ENCODE data around the gene KRTAP10-10.

Gene KRTAP10-10

DNA sequence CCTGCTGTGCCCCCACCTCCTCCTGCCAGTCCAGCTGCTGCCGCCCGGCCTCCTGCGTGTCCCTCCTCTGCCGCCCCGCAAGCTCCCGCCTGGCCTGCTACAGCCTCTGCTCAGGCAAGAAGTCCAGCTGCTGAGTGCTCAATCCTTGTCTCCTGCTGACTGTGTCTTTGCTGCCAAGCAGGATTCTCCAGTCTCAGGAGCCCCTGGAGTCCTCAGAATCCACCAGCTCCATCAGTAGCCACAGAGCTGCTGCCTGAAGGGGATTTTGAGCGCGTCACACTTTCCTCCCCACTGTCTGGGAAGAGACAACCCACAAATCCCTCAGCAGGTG, 10.0 kb downstream of the KRTAP10-10 start:
- H3K27ac Mint-ChIP-seq: no peak overlapping the region
- no peak for ATAC-seq
- no peaks in the 10 kb centered on the region for H3K4me1 Mint-ChIP-seq
- H3K27me3 Mint-ChIP-seq: no peaks in the 10 kb centered on the region
- no peak for DNase-seq
- H3K9me3 Mint-ChIP-seq: peaks cover 27% of the 10 kb centered on the region
- H3K36me3 Mint-ChIP-seq (ENCODE audit: low read depth): peaks cover 17% of the 10 kb centered on the region
- no peak overlapping the region for H3K4me3 Mint-ChIP-seq

DNA sequence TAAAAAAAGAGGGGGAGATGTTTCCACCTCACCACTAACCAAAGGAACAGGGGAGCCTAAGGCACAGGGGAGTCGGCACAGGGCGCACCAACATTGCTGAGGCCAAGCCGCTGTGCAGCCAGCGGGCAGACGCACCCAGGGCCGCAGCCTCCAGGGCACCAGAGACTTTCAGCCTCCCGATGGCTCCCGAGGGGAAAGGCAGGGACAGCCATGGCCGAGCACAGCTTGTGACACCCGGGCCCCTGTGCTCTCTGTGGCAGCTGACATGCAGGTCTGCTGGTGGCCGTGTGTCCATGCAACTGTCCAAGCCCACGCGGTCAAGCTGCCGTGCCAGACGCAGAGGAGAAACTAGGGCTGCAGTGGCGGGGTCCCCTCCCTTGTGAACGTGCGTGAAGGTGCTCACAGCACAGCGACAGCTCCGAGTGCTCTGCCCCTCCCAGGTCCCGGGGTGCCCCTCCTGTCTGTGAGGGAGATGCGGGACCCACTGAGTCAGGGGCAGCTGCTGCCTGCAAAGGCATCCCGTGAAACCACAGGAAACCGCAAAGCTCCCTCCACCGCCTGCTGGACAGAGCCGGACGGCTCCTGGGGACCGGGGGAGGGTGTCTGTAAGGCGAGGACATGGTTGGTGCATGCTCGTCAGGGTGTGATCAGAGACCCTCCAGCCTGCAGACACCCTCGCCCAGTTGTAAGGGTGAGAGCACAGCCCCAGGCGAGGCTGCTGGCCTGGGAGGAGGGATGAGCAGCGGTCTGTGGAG, 11.6 kb downstream of the KRTAP10-10 start:
- no peak overlapping the region for H3K27ac Mint-ChIP-seq
- no peaks in the 10 kb centered on the region for H3K27me3 Mint-ChIP-seq
- DNase-seq: no peak
- peaks cover 3% of the 10 kb centered on the region for H3K4me1 Mint-ChIP-seq
- H3K4me3 Mint-ChIP-seq: no peak overlapping the region
- ATAC-seq: no peak
- H3K36me3 Mint-ChIP-seq (ENCODE audit: low read depth): peaks cover 12% of the 10 kb centered on the region
- peaks cover 15% of the 10 kb centered on the region for H3K9me3 Mint-ChIP-seq

DNA sequence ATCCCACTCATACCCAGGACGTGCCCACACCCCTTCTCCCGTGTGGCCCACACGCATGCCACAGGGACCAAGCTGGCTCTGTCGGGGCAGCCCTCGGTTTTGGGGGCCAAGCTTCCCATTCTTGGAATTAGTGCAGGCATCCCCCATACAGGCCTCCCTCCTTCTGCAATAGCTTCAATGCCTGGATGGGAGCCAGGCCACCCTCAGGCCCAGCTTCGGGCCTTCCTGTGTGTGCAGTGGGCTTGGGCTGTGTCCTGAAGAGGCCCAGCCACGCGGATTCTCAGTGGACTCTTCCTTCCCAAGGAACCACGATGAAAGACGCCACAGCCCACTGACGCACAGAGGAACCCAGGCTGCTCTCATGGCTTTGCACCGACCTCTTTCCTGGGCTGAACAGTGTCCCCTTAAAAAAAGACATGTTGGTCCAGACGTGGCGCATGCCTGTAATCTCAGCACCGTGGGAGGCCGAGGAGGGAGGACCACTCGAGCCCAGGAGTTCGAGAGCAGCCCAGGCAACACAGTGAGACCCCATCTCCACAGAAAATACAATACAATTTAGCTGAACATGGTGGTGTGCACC, 12.5 kb downstream of the KRTAP10-10 start:
- ATAC-seq (no peak), DNase-seq (no peak)
- Mint-ChIP-seq H3K27ac (no peak overlapping the region), H3K4me3 (no peak overlapping the region), H3K4me1 (peaks cover 11% of the 10 kb centered on the region), H3K36me3 (ENCODE audit: low read depth) (peaks cover 6% of the 10 kb centered on the region), H3K27me3 (no peaks in the 10 kb centered on the region), H3K9me3 (peaks cover 6% of the 10 kb centered on the region)

DNA sequence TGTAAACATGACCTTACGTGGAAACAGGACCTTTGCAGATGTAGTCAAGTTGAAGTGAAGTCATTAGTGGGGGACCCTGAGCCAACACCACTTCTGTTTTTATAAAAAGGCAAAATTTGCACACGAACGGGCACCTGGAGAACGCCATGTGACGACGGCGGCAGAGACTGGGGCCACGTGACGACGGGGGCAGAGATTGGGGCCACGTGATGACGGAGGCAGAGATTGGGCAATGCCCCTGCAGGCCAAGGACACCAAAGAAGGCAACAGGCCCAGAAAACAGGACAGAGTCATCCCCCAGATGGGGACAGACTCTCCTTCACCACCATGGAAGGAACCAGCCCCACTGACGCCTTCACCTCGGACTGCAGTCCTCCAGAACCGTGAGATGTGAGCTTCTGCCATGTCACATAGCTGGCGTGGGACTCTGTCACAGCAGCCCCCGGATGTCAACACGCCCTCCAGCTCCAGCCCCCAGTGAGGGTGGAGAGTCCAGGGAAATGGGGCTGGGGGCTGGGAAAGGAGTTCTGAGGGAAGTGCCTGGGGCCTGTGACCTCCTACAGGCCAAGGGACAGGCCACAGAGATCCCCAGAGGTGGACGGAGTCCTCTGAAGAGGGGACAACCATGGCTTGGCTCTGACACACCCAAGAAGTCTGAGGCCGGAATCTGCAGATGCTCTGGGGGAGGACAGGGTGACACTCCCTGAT, 13.3 kb downstream of the KRTAP10-10 start:
- H3K27me3 Mint-ChIP-seq: no peaks in the 10 kb centered on the region
- H3K27ac Mint-ChIP-seq: no peak overlapping the region
- peaks cover 18% of the 10 kb centered on the region for H3K4me1 Mint-ChIP-seq
- ATAC-seq: no peak
- H3K9me3 Mint-ChIP-seq: no peaks in the 10 kb centered on the region
- DNase-seq: no peak
- H3K4me3 Mint-ChIP-seq: no peak overlapping the region
- peaks cover 2% of the 10 kb centered on the region for H3K36me3 Mint-ChIP-seq (ENCODE audit: low read depth)

- ATAC-seq: no peak
Observed at GRCh38 chr21:44650973-44651675, 14.0 kb downstream of the KRTAP10-10 start.

GRCh38 chr21:44653123-44653522, 16.0 kb downstream of the KRTAP10-10 start:
- H3K27me3 Mint-ChIP-seq: no peaks in the 10 kb centered on the region
- H3K4me1 Mint-ChIP-seq: peaks cover 37% of the 10 kb centered on the region
- ATAC-seq: no peak
- no peak for DNase-seq
- no peak overlapping the region for H3K4me3 Mint-ChIP-seq
- peaks cover 6% of the 10 kb centered on the region for H3K36me3 Mint-ChIP-seq (ENCODE audit: low read depth)
- peaks cover 17% of the 10 kb centered on the region for H3K9me3 Mint-ChIP-seq
- no peak overlapping the region for H3K27ac Mint-ChIP-seq

More at GRCh38 chr21:44650973-44651675, 14.0 kb downstream of the KRTAP10-10 start:
- no peaks in the 10 kb centered on the region for H3K27me3 Mint-ChIP-seq
- peaks cover 18% of the 10 kb centered on the region for H3K4me1 Mint-ChIP-seq
- H3K4me3 Mint-ChIP-seq: no peak overlapping the region
- no peak for DNase-seq
- peaks cover 4% of the 10 kb centered on the region for H3K9me3 Mint-ChIP-seq
- no peaks in the 10 kb centered on the region for H3K36me3 Mint-ChIP-seq (ENCODE audit: low read depth)
- H3K27ac Mint-ChIP-seq: no peak overlapping the region

DNA sequence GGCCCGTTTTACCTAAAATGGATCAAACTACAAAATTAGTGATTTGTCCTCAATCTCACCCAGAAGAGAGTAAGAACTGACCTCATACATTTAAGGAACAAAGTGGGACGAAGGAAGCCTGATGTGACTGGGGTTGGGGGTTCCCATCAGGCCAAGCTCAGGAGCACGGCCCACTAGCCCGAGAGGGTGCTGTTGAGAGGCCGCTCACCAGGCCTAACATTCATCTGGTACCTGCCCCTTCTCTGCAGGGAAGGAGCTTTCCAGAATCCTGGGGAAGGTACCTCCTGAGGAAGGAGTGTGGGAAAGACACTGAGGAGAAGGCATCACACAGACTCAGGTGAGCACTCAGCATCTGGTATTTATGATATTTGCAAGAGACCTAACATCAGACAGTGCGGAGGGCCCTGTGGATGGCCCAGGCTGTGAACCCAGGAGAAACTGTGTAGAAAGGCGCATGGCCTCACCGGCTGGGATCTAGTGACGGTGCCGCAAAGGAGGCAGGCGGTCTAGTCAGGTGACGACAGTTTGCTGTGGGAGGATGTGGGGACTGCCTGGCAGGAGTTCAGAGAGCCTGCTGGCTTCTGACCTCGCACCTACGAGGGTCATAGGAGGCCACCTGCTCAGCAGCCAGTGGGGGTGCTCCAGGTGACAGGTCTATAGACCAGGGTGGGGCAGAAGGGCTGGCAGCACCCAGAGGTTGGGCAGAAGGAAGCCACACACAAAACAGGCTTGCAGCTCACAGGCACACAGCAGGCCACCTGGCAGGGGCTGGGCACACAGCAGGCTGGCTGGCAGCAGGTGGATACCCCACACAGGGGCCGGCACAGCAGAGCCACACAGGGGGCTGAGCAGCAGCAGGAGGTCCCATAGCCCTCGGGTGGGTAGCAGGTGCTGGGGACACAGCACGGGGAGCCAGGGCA, 16.8 kb downstream of the KRTAP10-10 start:
- Mint-ChIP-seq H3K27me3 (no peaks in the 10 kb centered on the region), H3K9me3 (peaks cover 17% of the 10 kb centered on the region), H3K36me3 (ENCODE audit: low read depth) (peaks cover 6% of the 10 kb centered on the region), H3K4me3 (no peak overlapping the region), H3K4me1 (peaks cover 45% of the 10 kb centered on the region), H3K27ac (no peak overlapping the region)
- ATAC-seq (peak; percentile 26), DNase-seq (peak; percentile 31)

- no peak within 1 kb of the TSS for H3K27ac Mint-ChIP-seq
- no peaks in the 10 kb centered on the region for H3K27me3 Mint-ChIP-seq
- peaks cover 53% of the 10 kb centered on the region for H3K4me1 Mint-ChIP-seq
- DNase-seq: no peak
- ATAC-seq: no peak
- peaks cover 6% of the 10 kb centered on the region for H3K36me3 Mint-ChIP-seq (ENCODE audit: low read depth)
- peaks cover 17% of the 10 kb centered on the region for H3K9me3 Mint-ChIP-seq
- no peak within 1 kb of the TSS for H3K4me3 Mint-ChIP-seq
Observed at GRCh38 chr21:44654576-44655175, 17.5 kb downstream of the KRTAP10-10 start, which contains the start of gene KRTAP12-4. Gene KRTAP12-4 (minus strand): TSS chr21:44654659. CDS start chr21:44654614, 45 bp downstream.

DNA sequence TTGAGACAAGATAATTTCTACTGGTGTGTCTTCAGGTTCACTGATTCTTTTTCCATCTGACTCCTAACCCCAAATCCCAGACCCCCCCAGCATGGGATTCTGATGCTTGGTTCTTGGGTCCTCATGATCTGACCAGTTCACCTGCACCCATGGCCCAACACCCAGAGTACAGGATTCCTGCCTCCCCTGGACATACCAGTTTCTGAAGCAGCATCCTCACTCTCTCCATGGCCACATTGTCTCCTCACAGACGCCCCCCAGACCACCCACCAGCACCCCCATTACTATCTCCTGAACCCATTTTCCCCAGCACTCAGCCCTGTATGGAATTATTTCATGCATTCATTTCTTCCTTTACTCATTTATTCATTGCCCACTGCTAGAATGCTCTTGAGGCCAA, 19.7 kb downstream of the KRTAP10-10 start:
- Mint-ChIP-seq H3K9me3 (peaks cover 23% of the 10 kb centered on the region), H3K27me3 (no peaks in the 10 kb centered on the region), H3K4me1 (peaks cover 54% of the 10 kb centered on the region), H3K4me3 (no peak overlapping the region), H3K27ac (no peak overlapping the region), H3K36me3 (ENCODE audit: low read depth) (peaks cover 6% of the 10 kb centered on the region)
- no peak for ATAC-seq
- DNase-seq: no peak

GRCh38 chr21:44657635-44658540, 20.7 kb downstream of the KRTAP10-10 start, which contains the start of gene KRTAP12-3:
Gene KRTAP12-3 (plus strand): TSS chr21:44657932. CDS start chr21:44657980, 48 bp downstream.
- ATAC-seq: peak; percentile 38
- Mint-ChIP-seq H3K36me3 (ENCODE audit: low read depth) (peaks cover 6% of the 10 kb centered on the region), H3K4me1 (peaks cover 54% of the 10 kb centered on the region), H3K27ac (peak within 1 kb of the TSS; percentile 72), H3K9me3 (peaks cover 31% of the 10 kb centered on the region), H3K27me3 (no peaks in the 10 kb centered on the region), H3K4me3 (peak within 1 kb of the TSS; percentile 62)
- DNase-seq: no peak

DNA sequence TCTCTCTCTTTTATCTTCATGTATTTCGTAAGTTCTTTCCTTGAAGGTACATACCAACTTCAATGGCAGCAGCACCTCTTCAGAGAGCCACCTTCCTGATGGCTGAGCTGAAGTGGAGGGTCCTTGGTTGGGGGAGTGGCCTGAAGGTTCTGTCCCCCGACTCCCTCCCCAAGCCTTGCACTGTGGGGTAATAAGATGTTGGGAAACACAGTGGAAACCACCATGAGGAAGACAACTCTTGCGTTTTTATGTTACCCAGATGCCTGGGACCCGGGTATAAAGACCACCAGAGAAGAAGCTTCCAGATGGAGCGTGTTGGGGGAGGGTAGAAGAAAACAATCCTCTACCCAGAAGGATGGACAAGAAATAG, 21.4 kb downstream of the KRTAP10-10 start:
- Mint-ChIP-seq H3K27me3 (no peaks in the 10 kb centered on the region), H3K4me1 (peaks cover 53% of the 10 kb centered on the region), H3K4me3 (peak overlapping the region; percentile 62), H3K36me3 (ENCODE audit: low read depth) (peaks cover 6% of the 10 kb centered on the region), H3K9me3 (peaks cover 32% of the 10 kb centered on the region), H3K27ac (peak overlapping the region; percentile 72)
- ATAC-seq (no peak), DNase-seq (no peak)

GRCh38 chr21:44658913-44659595, 21.9 kb downstream of the KRTAP10-10 start:
- Mint-ChIP-seq H3K4me3 (no peak overlapping the region), H3K27ac (peak overlapping the region; percentile 72), H3K36me3 (ENCODE audit: low read depth) (peaks cover 6% of the 10 kb centered on the region), H3K9me3 (peaks cover 32% of the 10 kb centered on the region), H3K27me3 (no peaks in the 10 kb centered on the region), H3K4me1 (peaks cover 48% of the 10 kb centered on the region)
- no peak for DNase-seq
- ATAC-seq: no peak

Measured in activated naive CD8-positive, alpha-beta T cell treated with anti-CD3 and anti-CD28 coated beads, Interleukin-2, amount 50 U/mL, for 24 hours (primary cell).